CD14-positive monocyte (primary cell): ENCODE results near the gene ZDHHC11. TPM values are rescaled to one million over a fixed set of nuclear protein-coding genes. Genes with fewer than 3 reads are reported as not detected.

Experiments
- DNase-seq, 3 donors: peaks; one replicate each; pipeline ENCODE4 v3.0.0-alpha.2; 2011 to 2022
- H2AFZ ChIP-seq: 2 replicates; pipeline ENCODE4 v1.6.0; 2012; ENCODE audit warnings: mild to moderate bottlenecking, low read depth, low read length, inconsistent platforms; ENCODE audit not compliant: insufficient read depth, poor library complexity, severe bottlenecking
- H3K27ac ChIP-seq, 2 donors: 1 replicate in 1 of 2; 2 replicates in 1 of 2; pipeline ENCODE4 v1.5.1; 2012 to 2013; ENCODE audit warnings: low read length in 2 of 2, control low read depth in 1 of 2, inconsistent platforms in 1 of 2, low read depth in 1 of 2, mild to moderate bottlenecking in 1 of 2
- H3K27me3 ChIP-seq, 2 donors: one replicate each; pipeline versions ENCODE4 v1.6.0 to v1.6.1; 2011 to 2013; ENCODE audit warnings: low read length in 2 of 2; ENCODE audit not compliant: control insufficient read depth in 2 of 2, insufficient read depth in 2 of 2
- H3K36me3 ChIP-seq, 2 donors: replicated peaks in 1 of 2; 1 replicate in 1 of 2; 2 replicates in 1 of 2; pipeline versions ENCODE4 v1.5.1 to v1.6.1; 2012 to 2013; ENCODE audit warnings: low read length in 2 of 2, control low read depth in 1 of 2, inconsistent platforms in 1 of 2, mild to moderate bottlenecking in 1 of 2; ENCODE audit not compliant: insufficient read depth in 2 of 2, control insufficient read depth in 1 of 2
- H3K4me1 ChIP-seq, 2 donors: 1 replicate in 1 of 2; 2 replicates in 1 of 2; pipeline versions ENCODE4 v1.5.1 to v1.6.1; 2012 to 2013; ENCODE audit warnings: low read length in 2 of 2, control low read depth in 1 of 2, inconsistent platforms in 1 of 2, mild to moderate bottlenecking in 1 of 2, moderate library complexity in 1 of 2; ENCODE audit not compliant: insufficient read depth in 2 of 2, control insufficient read depth in 1 of 2
- H3K4me2 ChIP-seq: replicated peaks from 2 replicates; pipeline ENCODE3; 2012; ENCODE audit warnings: low read length, moderate library complexity, mild to moderate bottlenecking; ENCODE audit not compliant: poor library complexity, severe bottlenecking; ENCODE audit errors: extremely low read depth
- H3K4me3 ChIP-seq, 3 experiments: fragments of 200-600 bp in 1 of 3; sonication (generic) in 1 of 3; replicated peaks in 1 of 3; 1 replicate in 2 of 3; 2 replicates in 1 of 3; pipeline ENCODE4 v1.5.1; 2011 to 2013; ENCODE audit warnings: low read length in 3 of 3, mild to moderate bottlenecking in 3 of 3, control low read depth in 2 of 3, low read depth in 2 of 3, inconsistent platforms in 1 of 3, moderate library complexity in 1 of 3
- H3K79me2 ChIP-seq: 2 replicates; pipeline ENCODE4 v1.6.0; 2012; ENCODE audit warnings: mild to moderate bottlenecking, control low read depth, inconsistent platforms, low read length, moderate library complexity; ENCODE audit not compliant: insufficient read depth
- H3K9ac ChIP-seq: 2 replicates; pipeline ENCODE4 v1.6.0; 2017; ENCODE audit warnings: low read length, mild to moderate bottlenecking; ENCODE audit not compliant: insufficient read depth, poor library complexity, severe bottlenecking
- H3K9me3 ChIP-seq, 2 donors: replicated peaks in 1 of 2; 1 replicate in 1 of 2; 2 replicates in 1 of 2; pipeline versions ENCODE4 v1.5.1 to v1.6.1; 2012 to 2013; ENCODE audit warnings: low read length in 2 of 2, control low read depth in 1 of 2; ENCODE audit not compliant: control insufficient read depth in 1 of 2, insufficient read depth in 1 of 2
- H4K20me1 ChIP-seq: 2 replicates; pipeline ENCODE4 v1.6.0; 2012; ENCODE audit warnings: mild to moderate bottlenecking, low read length, control low read depth, moderate library complexity; ENCODE audit not compliant: insufficient read depth
- H3K27ac Mint-ChIP-seq, 7 donors: one replicate each; pipeline ENCODE4 v1.8.0; 2020; ENCODE audit warnings: mild to moderate bottlenecking in 7 of 7, mixed read lengths in 7 of 7, moderate library complexity in 6 of 7, inconsistent platforms in 2 of 7
- H3K27me3 Mint-ChIP-seq, 3 donors: one replicate each; pipeline ENCODE4 v1.8.0; 2021 to 2022; ENCODE audit warnings: low read depth in 3 of 3, mild to moderate bottlenecking in 3 of 3, mixed read lengths in 3 of 3, moderate library complexity in 3 of 3, inconsistent platforms in 1 of 3
- H3K36me3 Mint-ChIP-seq, 2 donors: one replicate each; pipeline ENCODE4 v1.8.0; 2020; ENCODE audit warnings: mixed read lengths in 2 of 2, inconsistent platforms in 1 of 2, mild to moderate bottlenecking in 1 of 2
- H3K4me1 Mint-ChIP-seq: one replicate; pipeline ENCODE4 v1.8.0; 2020; ENCODE audit warnings: mild to moderate bottlenecking, mixed read lengths
- H3K4me3 Mint-ChIP-seq, 2 donors: one replicate each; pipeline ENCODE4 v1.8.0; 2020; ENCODE audit warnings: mild to moderate bottlenecking in 2 of 2, mixed read lengths in 2 of 2, moderate library complexity in 1 of 2
- H3K9me3 Mint-ChIP-seq, 7 donors: one replicate each; pipeline ENCODE4 v1.8.0; 2020 to 2022; ENCODE audit warnings: mixed read lengths in 7 of 7, mild to moderate bottlenecking in 6 of 7, moderate library complexity in 6 of 7, inconsistent platforms in 2 of 7
- WGBS: methylation state at CpG from one replicate; pipeline ENCODE4 v1.1.5; 2013; ENCODE audit warnings: missing lambda C conversion rate; ENCODE audit not compliant: insufficient coverage; 5-methylcytosine and 5-hydroxymethylcytosine counted together
- intact Hi-C, 2 donors: fragments of 100-400 bp; cut with micrococcal nuclease; formaldehyde crosslinking; loops; one replicate each; pipeline versions ENCODE4 v1.15.0 to v1.15.1; 2023
- polyA plus RNA-seq, 3 donors: library from polyadenylated mRNA; depleted of rRNA in 1 of 3; unstranded in 2 of 3; stranded (reverse) in 1 of 3; fragments of 300-500 nt in 2 of 3; fragments of >200 nt in 1 of 3; fragmentation: Illumina TruSeq in 2 of 3; gene quantifications; 1 replicate in 2 of 3; 2 replicates in 1 of 3; pipeline ENCODE4 v1.2.3, GENCODE V29; 2012 to 2021
- TF ChIP-seq, protein P1 (sequence below): fragments of 200-600 bp; IDR thresholded peaks from one replicate; pipeline ENCODE4 v1.8.0; 2022; ENCODE audit warnings: antibody characterized with exemption, mild to moderate bottlenecking

Gene ZDHHC11
- polyA plus RNA-seq, 3 donors = 1.8 TPM; not detected in 2

DNA sequence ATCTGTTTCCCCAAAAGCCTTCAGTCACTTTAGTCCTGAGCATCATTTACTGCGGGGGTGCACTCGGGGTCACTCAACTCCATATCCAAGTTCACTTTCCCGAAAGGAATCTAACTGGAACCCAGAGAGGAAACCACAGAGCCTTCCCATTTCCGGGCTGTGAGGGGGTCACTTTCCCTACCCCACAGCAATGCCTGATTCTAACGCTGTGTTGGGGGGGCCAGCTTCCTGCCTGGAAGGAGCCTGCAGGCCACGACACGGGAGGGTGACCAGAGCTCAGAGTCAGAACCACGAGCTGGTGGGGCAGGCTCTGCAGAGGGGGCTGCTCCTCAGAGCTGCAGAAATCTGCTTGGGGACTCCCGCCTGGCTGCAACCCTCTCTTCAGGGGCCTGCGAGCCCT, 21.5 kb upstream of the ZDHHC11 start:
- Histone ChIP-seq H3K4me3 (no peak overlapping the region), H3K27me3 (no peaks in the 10 kb centered on the region), H4K20me1 (peaks cover 18% of the 10 kb centered on the region), H3K4me2 (no peak overlapping the region), H3K9ac (no peak overlapping the region), H3K36me3 (peaks cover 97 to 100% of the 10 kb centered on the region in 2 donors), H3K27ac (no peak overlapping the region), H3K79me2 (no peaks in the 10 kb centered on the region), H3K9me3 (no peaks in the 10 kb centered on the region), H3K4me1 (no peaks in the 10 kb centered on the region), H2AFZ (no peak overlapping the region)
- peaks cover 0 to 3% (median 0%) of the 10 kb centered on the region in 7 donors for H3K9me3 Mint-ChIP-seq
- H3K4me3 Mint-ChIP-seq = no peak overlapping the region
- DNase-seq = no peak
- TF ChIP-seq, protein P1, sequence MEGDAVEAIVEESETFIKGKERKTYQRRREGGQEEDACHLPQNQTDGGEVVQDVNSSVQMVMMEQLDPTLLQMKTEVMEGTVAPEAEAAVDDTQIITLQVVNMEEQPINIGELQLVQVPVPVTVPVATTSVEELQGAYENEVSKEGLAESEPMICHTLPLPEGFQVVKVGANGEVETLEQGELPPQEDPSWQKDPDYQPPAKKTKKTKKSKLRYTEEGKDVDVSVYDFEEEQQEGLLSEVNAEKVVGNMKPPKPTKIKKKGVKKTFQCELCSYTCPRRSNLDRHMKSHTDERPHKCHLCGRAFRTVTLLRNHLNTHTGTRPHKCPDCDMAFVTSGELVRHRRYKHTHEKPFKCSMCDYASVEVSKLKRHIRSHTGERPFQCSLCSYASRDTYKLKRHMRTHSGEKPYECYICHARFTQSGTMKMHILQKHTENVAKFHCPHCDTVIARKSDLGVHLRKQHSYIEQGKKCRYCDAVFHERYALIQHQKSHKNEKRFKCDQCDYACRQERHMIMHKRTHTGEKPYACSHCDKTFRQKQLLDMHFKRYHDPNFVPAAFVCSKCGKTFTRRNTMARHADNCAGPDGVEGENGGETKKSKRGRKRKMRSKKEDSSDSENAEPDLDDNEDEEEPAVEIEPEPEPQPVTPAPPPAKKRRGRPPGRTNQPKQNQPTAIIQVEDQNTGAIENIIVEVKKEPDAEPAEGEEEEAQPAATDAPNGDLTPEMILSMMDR = no peak
- 88% methylated on average over 6 of the region's 10 CpGs for WGBS
- H3K36me3 Mint-ChIP-seq = peaks cover 95 to 100% of the 10 kb centered on the region in 2 donors
- intact Hi-C loops = loop anchor here in 1 of 2 donors (5.0 kb wide), 1 partner anchor 35 kb away; no protein-coding TSS in a partner anchor
- no peaks in the 10 kb centered on the region for H3K4me1 Mint-ChIP-seq
- no peak overlapping the region for H3K27ac Mint-ChIP-seq
- no peaks in the 10 kb centered on the region for H3K27me3 Mint-ChIP-seq

GRCh38 chr5:871596-872298, 21.0 kb upstream of the ZDHHC11 start:
- no peak overlapping the region for H2AFZ ChIP-seq
- Mint-ChIP-seq H3K36me3 (peaks cover 94 to 99% of the 10 kb centered on the region in 2 donors), H3K27ac (no peak overlapping the region), H3K9me3 (peaks cover 0 to 5% (median 0%) of the 10 kb centered on the region in 7 donors), H3K27me3 (no peaks in the 10 kb centered on the region), H3K4me3 (no peak overlapping the region), H3K4me1 (no peaks in the 10 kb centered on the region)
- peaks cover 18% of the 10 kb centered on the region for H4K20me1 ChIP-seq
- WGBS = over 99% methylated on average over 20 of the region's 29 CpGs
- no peak overlapping the region for H3K4me3 ChIP-seq
- H3K4me2 ChIP-seq = no peak overlapping the region
- H3K9me3 ChIP-seq = no peaks in the 10 kb centered on the region
- no peaks in the 10 kb centered on the region for H3K27me3 ChIP-seq
- H3K79me2 ChIP-seq = no peaks in the 10 kb centered on the region
- no peaks in the 10 kb centered on the region for H3K4me1 ChIP-seq
- no peak for DNase-seq
- peaks cover 97 to 100% of the 10 kb centered on the region in 2 donors for H3K36me3 ChIP-seq
- TF ChIP-seq, protein P1 = no peak
- no peak overlapping the region for H3K9ac ChIP-seq
- no peak overlapping the region for H3K27ac ChIP-seq
- intact Hi-C loops = loop anchor here in 1 of 2 donors (5.0 kb wide), 1 partner anchor 36 kb away; no protein-coding TSS in a partner anchor
